Smooth muscle cell (in vitro differentiated cells): Measurements from ENCODE around the gene PLEKHG7. TPM values are rescaled to one million over a fixed set of nuclear protein-coding genes. Genes with fewer than 3 reads are reported as not detected.
"Not testable (repeated sequence)": the region's sequence is repeated elsewhere in the genome, so short reads cannot be mapped to it uniquely, and the experiment has no call there.

Experiments used
- DNase-seq: peaks from one replicate; lab custom pipeline; 2025; ENCODE audit not compliant: unreplicated experiment; lab: John Stamatoyannopoulos, UW
- H2AFZ ChIP-seq: fragments of 200-600 bp; sonication (generic); 2 replicates; pipeline ENCODE4 v1.6.0; 2016; ENCODE audit warnings: antibody characterized with exemption, low read depth, mild to moderate bottlenecking
- H3F3A ChIP-seq: fragments of 200-600 bp; sonication (generic); 2 replicates; pipeline ENCODE4 v1.6.0; 2017; ENCODE audit warnings: antibody characterized with exemption, low read depth
- H3K27ac ChIP-seq: fragments of 200-600 bp; sonication (generic); 2 replicates; pipeline ENCODE4 v1.5.1; 2016; ENCODE audit warnings: low read depth, mild to moderate bottlenecking
- H3K27me3 ChIP-seq: fragments of 200-600 bp; sonication (generic); 2 replicates; pipeline ENCODE4 v1.6.1; 2016; ENCODE audit warnings: low read depth, mild to moderate bottlenecking
- H3K36me3 ChIP-seq: fragments of 200-600 bp; sonication (generic); 2 replicates; pipeline ENCODE4 v1.5.1; 2016; ENCODE audit warnings: low read depth
- H3K4me1 ChIP-seq: fragments of 200-600 bp; sonication (generic); 2 replicates; pipeline ENCODE4 v1.5.1; 2016; ENCODE audit warnings: low read depth
- H3K4me2 ChIP-seq: fragments of 200-600 bp; sonication (generic); 2 replicates; pipeline ENCODE4 v1.6.0; 2016; ENCODE audit warnings: mild to moderate bottlenecking
- H3K4me3 ChIP-seq: fragments of 200-600 bp; sonication (generic); 2 replicates; pipeline ENCODE4 v1.5.1; 2016; ENCODE audit warnings: mild to moderate bottlenecking
- H3K79me2 ChIP-seq: fragments of 200-600 bp; sonication (generic); 2 replicates; pipeline ENCODE4 v1.6.0; 2016; ENCODE audit warnings: low read depth, mild to moderate bottlenecking
- H3K9ac ChIP-seq: fragments of 200-600 bp; sonication (generic); 2 replicates; pipeline ENCODE4 v1.6.0; 2016; ENCODE audit warnings: low read depth
- H3K9me3 ChIP-seq: fragments of 200-600 bp; sonication (generic); replicated peaks from 2 replicates; pipeline ENCODE4 v1.5.1; 2016; ENCODE audit warnings: low read depth
- H4K20me1 ChIP-seq: fragments of 200-600 bp; sonication (generic); 2 replicates; pipeline ENCODE4 v1.6.0; 2016; ENCODE audit warnings: low read depth
- CTCF ChIP-seq: fragments of 200-600 bp; sonication (generic); IDR thresholded peaks from 2 replicates; pipeline ENCODE4 v1.5.1; 2017; ENCODE audit warnings: borderline replicate concordance, mild to moderate bottlenecking, antibody characterized with exemption; ENCODE audit not compliant: insufficient read depth, poor library complexity, severe bottlenecking
- WGBS: methylation state at CpG from one replicate; pipeline ENCODE4 v1.1.7; 2016; ENCODE audit warnings: low lambda C conversion rate; 5-methylcytosine and 5-hydroxymethylcytosine counted together
- polyA plus RNA-seq: library from polyadenylated mRNA; unstranded; fragments of >200 nt; fragmentation: Nextera tagmentation; extraction: Ambion mirVana; gene quantifications from 2 replicates; pipeline ENCODE4 v1.2.1, GENCODE V29; 2016
- total RNA-seq: library from RNA; depleted of rRNA; stranded (reverse); fragments of >200 nt; gene quantifications from 2 replicates; pipeline ENCODE4 v1.2.3, GENCODE V29; 2014

PLEKHG7 gene
- total and polyA plus RNA-seq, 2 experiments from 2014 or later, result not detected

DNA sequence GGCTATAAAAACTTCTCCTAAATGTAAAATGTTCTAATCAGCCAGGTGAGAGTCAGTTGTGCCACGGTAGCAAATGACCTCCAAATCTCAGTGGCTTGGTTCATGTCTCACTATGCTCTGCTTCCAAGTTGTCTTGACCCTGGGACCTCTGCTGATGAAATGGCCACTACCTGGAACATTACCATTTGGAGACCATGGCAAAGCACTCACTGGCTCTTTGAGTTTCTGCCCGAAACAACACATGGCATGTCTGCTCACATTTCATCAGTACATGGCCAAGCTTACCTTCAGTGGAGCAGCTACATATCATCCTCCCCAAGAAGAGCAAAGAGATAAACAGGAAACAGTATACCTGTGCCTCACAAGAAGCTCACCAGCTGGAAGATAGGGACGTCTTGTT lies 40.2 kb downstream of the PLEKHG7 start:
- no peaks in the 10 kb centered on the region for H3K79me2 ChIP-seq
- H3K4me1 ChIP-seq, result no peaks in the 10 kb centered on the region
- no peak overlapping the region for H3K27ac ChIP-seq
- H3K27me3 ChIP-seq, result no peaks in the 10 kb centered on the region
- no peak overlapping the region for H3K9ac ChIP-seq
- H4K20me1 ChIP-seq, result no peaks in the 10 kb centered on the region
- TF ChIP-seq CTCF, result no peak
- H3K4me2 ChIP-seq, result no peak overlapping the region
- no peaks in the 10 kb centered on the region for H3F3A ChIP-seq
- WGBS, result 94% methylated on average over 3 of the region's 3 CpGs
- H3K4me3 ChIP-seq, result no peak overlapping the region
- no peak for DNase-seq
- no peak overlapping the region for H2AFZ ChIP-seq
- H3K9me3 ChIP-seq, result no peaks in the 10 kb centered on the region
- H3K36me3 ChIP-seq, result no peaks in the 10 kb centered on the region

DNA sequence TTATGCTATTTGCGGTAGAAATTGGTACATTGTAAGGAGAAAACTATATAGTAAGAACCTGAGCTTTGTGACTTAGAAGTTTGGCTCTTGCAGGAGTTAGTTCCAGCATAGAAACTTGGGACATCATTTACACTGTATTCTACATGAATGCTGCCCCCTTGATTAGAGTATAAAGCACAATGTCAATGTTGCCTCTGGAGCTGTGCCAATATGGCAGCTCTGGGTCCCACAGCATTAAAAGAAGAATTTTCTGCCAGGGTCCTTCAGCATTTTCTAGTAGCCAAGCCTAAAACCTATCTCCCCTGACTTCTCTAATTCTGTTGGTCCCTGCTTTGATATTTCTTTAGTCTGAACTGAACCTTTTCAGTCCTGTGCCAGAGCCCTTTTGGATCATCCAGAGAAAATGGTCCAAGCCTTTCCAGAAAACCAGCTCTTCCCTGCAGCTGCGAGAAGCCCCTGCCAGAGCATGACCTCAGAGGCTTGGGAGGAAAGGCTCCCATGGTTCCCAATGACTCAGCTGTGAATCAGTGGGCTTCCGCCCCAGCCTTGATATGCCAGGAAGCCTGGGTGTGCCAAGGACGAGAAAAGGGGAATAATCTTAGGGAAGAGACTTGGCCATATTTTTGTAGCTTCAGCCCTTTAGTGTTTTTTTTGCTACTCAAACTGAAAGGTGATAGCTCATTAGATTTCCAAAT lies 43.2 kb downstream of the PLEKHG7 start:
- no peak for TF ChIP-seq CTCF
- Histone ChIP-seq H3K4me2 (peak overlapping the region; percentile 47), H3F3A (no peaks in the 10 kb centered on the region), H3K4me1 (no peaks in the 10 kb centered on the region), H3K36me3 (no peaks in the 10 kb centered on the region), H3K79me2 (no peaks in the 10 kb centered on the region), H3K9me3 (no peaks in the 10 kb centered on the region), H3K4me3 (no peak overlapping the region), H3K27me3 (no peaks in the 10 kb centered on the region), H3K27ac (peak overlapping the region; percentile 56), H2AFZ (peak overlapping the region; percentile 44), H4K20me1 (no peaks in the 10 kb centered on the region), H3K9ac (no peak overlapping the region)
- WGBS, result 36% methylated on average over 4 of the region's 4 CpGs
- DNase-seq, result no peak

DNA sequence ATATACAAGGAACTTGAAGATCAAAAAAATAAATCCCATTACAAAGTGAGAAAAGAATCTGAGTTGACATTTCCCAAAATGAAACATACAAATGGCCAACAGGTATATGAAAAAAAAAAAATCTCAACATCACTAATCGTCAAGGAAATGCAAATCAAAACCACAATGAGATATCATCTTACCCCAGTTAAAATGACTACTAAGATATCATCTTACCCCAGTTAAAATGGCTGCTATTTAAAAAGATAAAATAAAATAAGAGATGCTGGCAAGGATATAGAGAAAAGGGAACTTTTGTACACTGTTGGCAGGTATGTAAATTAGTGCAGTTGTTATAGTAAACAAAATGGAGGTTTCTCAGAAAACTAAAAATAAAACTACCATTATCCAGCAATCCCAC lies 44.4 kb downstream of the PLEKHG7 start:
- Histone ChIP-seq H3K4me2 (no peak overlapping the region), H3K4me1 (no peaks in the 10 kb centered on the region), H3K36me3 (no peaks in the 10 kb centered on the region), H3K4me3 (no peak overlapping the region), H3K27me3 (no peaks in the 10 kb centered on the region), H4K20me1 (no peaks in the 10 kb centered on the region), H3K9me3 (no peaks in the 10 kb centered on the region), H3K79me2 (no peaks in the 10 kb centered on the region), H2AFZ (peak overlapping the region; percentile 44), H3F3A (no peaks in the 10 kb centered on the region), H3K9ac (no peak overlapping the region), H3K27ac (no peak overlapping the region)
- 93% methylated on average over 1 of the region's 1 CpG for WGBS
- no peak for DNase-seq
- TF ChIP-seq CTCF, result no peak

GRCh38 chr12:92749691-92750090 lies 46.9 kb downstream of the PLEKHG7 start:
- not testable (repeated sequence) for DNase-seq, H3K36me3 ChIP-seq, H3K4me1 ChIP-seq, H3K4me2 ChIP-seq, H3K27me3 ChIP-seq, H3K27ac ChIP-seq, H2AFZ ChIP-seq, H3F3A ChIP-seq, H3K9ac ChIP-seq, H3K9me3 ChIP-seq, H3K79me2 ChIP-seq, H3K4me3 ChIP-seq, H4K20me1 ChIP-seq
